HG02642 (cell line): ENCODE data around the gene SH2D5.

Experiments used
- ATAC-seq: cut with Tn5 transposase; IDR thresholded peaks from one replicate; pipeline ENCODE4 v1.9.1; 2021; ENCODE audit warnings: mild to moderate bottlenecking; ENCODE audit not compliant: unreplicated experiment, poor library complexity

Gene SH2D5

DNA sequence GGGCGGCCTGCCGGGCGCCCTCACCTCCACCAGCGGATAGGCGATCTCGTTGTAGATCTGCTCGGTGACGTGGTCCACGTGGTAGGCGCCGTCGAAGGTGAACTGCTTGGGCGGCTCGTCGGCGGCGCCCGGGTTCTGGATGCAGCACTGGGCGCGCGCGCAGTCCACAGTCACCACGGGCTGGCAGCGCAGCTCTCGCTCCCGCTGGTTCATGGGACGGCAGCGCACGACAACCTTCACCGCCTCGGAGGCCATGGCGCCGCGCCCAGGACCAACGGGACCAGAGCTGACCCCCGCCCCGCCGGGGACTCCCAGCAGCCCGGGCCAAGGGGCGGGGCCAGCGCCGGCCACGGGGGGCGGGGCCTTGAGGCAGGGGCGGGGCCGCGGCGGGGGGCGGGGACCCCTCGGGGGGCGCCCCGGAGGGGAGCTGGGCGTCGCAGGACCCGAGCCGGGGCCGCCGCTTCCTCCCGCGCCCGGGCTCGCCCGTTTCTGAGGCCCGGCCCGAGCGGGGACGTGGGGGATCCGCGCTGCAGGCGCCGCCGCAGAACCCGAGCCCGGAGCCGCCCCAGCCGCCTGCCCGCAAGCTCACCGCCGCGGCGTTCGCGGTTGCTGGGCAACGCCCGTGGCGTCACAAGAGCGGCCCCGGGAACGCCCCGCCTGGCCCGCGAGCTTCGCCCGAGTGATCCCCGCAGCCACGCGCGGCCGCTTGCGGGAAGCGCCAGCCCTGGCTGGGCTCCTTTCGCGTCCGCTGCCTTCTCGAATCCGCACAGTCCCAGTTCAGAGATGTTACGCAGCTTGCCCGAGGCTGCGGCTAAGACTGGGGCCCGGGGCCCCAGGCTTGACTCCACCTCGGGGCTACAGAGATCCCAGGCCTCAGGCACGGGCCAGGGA, 14.8 kb downstream of the SH2D5 start, which contains the start of gene KIF17:
TSS of gene KIF17 (minus strand) at position 556 of the 891 bp plus-strand sequence. CDS start at position 255, 301 bp downstream.
- no peak for ATAC-seq

DNA sequence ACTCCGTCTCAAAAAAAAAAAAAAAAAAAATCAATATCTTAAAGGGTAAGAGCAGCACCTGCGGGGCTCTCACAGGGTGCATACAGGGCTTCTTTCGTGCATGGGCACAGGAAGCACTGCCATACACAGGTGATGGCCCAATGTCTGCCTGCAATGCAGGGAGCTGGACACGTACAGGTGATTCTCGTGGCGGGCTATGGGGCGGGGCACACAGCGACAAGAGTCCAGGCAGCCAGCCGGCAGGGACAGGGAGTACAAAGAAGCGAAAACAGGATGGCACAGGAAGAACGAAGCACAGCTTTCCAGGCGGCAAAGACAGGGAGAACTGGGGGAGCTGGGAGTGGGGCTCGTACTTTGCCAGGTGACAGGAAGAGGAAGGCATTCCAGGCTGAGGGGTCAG, 16.3 kb downstream of the SH2D5 start:
- no peak for ATAC-seq

DNA sequence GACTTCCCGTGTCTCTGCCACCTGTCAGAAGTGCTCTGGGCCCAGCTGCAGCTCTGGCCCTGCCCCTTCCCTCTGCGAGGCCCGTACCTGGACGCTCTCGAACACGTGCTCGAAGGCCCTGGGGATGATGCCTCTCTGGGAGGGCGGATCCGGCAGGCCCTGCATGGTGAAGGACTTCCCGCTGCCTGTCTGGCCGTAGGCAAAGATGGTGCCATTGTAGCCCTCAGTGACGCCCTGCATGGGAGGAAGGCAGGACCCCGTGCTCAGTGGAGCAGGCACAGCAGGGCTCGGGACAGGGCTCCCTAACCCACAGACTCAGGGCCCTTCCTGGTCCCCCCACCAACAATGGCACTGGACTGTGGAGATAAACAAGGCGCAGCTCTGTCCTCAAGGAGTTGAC, 17.1 kb downstream of the SH2D5 start:
- ATAC-seq, result no peak

DNA sequence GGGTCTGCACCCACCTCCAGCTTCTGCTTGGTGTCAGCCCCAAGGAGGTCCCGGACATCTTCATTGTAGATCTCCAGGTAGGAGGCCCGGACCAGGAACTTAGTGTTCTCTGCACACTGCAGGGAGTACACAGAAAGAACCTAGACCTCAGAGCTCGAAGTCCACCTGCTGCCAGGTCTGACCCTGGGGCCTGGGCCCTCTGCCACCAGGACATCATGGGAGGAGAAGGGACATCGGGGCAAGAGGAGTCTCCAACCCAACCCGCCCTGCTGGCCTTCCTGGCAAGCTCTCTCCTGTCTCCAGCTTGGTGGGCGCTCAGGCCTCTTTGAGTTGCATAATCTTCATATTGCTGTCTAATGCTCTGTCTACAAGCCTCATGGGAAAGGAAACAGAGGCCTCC, 19.1 kb downstream of the SH2D5 start:
- ATAC-seq, result no peak

DNA sequence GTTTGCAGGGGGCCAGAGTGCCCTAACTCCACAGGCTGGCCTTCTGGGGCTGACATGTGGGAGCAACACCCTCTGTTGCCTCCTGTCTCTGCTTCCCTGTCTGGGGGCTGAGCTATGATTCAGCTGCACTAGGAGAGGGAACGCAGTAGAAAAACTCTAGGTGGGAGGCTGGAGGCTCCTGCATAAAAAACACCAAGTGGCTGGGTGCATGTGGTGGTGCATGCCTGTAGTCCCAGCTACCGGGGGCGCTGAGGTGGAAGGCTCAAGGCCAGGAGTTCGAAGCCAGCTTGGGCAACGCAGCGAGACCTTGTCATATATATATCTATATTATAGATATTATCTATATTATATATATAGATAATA, 20.3 kb downstream of the SH2D5 start:
- no peak for ATAC-seq

DNA sequence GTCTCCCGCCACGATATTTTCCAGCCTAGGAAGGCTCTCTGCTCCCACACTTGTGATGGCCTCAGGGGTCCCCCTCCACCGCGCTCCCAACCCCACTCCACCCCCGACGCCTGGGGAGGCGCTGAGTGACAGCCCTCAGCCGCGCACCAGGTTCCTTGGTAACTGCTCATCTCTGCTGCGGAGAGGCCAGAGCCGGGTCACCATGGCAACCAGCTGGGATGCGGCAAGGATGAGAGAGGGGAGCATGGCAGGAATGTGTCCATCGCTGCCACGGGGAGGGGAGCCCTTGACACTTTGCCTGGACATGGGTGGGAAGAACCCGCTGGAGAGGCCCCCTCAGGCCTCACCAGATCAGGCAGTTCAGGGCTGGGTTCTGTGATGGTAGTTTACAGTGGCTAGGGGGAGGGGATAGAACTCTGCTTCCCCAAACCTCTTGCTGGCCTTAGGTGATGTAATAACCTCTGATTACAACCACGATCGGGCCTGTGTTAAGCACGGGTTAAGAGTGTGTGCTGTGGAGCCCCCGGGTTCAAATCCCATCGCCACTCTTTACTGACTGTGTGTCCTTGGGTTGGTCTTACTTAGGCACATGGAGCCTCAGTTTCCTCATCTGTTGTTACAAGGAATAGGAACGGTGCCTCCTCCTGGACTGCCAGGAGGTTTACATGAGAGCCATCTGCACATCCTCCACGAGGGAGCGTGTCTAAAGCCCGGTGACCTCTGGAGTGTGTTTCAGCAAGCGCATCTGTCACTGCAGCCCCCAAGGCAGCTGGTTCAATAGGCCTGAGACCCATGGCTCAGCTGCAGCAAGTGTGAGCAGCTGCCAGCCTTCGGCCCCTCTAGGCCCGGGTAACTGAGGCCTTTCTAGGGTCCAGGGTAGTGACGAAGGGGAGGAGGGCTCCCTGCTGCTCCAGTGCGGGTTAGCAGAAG, 21.0 kb downstream of the SH2D5 start:
- no peak for ATAC-seq

DNA sequence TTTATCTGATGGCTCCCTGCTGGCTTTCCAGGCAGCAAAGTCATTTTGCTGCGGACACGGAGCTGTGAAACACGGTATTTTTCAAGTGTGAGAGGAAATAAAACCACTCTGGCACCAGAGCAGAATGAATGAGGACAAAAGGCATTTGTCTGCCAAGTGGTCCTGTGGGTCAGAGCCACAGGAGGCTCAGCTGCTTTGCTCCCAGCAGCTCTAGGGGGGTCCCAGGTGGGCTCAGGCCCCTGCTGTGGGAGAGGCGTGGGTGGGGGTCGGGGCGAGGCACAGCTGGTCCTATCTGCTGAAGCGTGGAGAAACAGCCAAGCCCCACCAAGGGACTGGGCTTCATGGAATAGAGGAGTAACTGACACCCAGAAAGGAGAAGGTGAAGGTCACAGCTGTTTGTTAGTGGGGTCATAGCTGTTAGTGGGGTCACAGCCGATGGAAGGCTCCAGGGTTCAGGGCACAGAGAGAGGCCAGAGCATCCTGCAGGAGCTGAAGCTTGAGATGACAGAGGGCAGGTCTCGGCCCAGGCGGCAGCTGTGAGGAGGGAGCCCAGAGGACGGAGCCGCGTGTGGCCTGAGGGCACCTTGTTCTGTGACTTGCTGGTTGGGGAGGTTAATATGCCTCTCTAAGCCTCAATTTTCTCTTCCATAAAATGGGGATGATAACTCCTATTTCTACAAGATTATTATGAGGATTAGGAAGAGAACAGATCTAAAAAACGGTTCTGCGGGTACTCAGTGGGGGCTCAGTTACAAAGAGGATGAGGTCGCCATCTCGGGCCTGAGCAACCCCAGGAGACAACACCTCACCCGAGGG, 21.8 kb downstream of the SH2D5 start:
- no peak for ATAC-seq

DNA sequence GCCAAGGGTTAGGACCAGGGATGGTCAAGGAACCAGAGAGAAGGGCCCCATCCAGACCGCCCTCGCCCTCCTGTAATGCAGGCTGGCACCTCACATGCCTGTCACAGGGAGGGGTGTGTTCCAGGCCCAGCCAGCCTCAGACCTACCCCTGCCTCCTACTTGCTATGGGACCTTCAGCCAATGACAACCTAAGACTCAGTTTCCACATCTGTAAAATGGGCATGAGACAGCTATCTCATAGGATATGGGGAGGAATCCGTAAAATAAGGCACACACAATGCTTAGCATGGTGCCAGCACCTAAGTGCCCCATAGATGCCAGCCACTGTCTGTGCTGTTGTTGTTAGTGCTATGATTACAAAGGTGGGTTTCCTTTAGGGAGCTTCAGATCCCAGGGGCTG, 22.6 kb downstream of the SH2D5 start:
- ATAC-seq, result no peak

DNA sequence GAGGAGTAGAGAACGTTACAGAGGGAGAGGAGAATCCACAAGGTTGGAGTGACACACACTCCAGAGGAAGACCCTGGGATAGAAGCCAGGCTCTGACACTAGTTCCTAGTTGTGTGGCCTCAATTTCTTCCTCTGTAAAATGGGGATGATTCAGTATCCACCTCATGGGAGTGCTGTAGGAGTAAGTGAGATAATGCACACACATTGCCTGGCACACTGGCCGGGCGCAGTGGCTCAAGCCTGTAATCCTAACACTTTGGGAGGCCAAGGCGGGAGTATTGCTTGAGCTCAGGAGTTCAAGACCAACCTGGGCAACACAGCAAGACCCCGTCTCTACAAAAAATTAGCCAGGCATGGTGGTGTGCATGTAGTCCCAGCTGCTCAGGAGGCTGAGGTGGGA, 23.6 kb downstream of the SH2D5 start:
- ATAC-seq, result no peak

DNA sequence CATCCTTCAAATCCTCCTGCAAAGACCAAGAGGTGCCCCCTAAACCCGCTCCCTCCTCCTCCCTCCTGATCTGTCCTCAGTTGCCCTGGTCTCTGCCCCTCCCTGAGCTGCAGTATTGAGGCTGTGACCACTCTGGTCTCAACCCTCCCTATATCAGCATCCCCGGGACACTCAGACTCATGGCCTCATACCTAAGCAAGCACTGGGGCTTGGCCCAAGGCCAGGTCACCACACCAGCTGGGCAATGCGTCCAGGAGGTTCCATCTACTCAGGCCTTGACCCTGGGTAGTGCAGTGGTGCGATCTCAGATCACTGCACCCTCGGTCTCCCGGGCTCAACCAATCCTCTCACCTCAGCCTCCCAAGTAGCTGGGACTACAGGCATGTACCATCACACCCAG, 24.4 kb downstream of the SH2D5 start:
- no peak for ATAC-seq

DNA sequence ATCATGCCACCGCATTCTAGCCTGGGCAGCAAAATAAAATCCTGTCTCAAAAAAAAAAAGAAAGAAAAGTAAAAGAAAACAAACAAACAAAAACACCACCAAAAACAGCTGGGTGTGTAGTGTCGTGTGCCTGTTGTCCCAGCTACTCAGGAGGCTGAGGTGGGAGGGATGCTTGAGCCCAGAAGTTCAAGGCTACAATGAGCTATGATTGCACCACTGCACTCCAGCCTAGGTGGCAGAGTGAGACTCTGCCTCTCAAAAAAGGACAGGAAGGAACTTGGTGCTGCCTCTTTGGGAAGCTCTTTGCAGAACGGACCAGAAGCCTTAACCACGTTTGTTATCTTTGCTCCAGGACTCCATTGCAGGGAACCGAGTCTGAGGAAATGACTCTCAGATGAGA, 25.7 kb downstream of the SH2D5 start:
- no peak for ATAC-seq

DNA sequence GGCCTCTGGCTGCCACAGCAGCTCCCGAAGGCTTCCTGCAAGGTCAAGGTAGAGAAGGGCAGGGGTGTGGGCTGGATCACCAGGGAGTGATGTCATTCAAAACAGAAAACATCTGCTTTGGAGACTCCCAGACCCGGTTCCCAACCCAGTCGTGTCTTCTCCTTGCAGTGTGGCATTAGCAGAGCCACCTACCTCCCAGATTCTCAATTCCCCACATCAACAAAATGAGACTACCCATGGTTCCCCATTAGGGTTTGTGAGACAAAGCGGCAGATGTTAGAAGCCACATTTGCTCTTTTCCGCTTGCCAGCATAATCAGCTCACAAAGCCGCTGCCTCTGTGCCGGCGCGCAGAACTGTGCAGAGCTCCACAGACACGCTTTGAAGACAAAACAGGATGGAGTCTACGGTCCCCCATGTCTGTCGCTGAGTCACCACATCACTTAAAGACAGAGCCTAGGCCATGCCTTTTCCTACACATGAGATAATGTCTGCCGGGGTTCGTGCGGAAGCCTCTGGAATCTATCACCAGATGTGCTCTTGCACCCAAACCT, 27.2 kb downstream of the SH2D5 start:
- ATAC-seq, result no peak

DNA sequence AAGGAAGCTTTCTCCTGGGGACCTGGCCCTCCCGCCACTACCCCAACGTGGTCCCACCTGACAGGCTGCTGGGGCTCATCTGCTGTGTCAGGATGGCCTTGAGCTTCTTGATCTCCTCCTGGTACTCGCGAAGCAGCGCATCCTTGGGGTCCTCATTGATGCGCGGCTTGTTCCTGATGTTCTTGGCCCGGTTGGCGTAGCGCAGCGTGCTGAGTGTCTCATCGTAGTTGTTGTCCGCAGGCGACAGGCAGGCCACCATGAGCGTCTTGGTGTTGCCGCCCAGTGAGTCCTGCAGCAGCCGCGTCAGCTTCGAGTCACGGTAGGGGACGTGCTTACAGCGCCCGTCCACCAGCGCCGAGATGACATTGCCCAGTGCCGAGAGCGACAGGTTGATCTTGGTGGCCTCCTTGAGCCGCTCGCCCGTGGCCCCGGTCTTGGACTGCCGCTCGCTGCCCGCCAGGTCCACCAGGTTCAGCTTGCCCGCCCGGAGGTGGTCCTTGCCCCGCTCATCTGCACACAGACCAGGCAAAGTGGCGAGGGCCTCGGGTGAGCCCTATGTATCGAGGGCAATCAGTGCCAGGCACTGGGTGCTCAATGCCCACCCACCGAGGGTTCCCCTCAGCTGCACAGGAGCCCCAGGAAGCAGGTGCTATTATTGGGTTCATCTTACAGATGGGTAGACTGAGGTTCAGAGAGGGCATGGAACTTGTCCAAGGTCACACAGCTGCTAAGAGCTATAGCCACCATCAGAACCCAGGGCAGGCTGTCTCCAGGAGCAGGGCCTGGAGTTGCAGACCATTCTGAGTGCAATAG, 27.9 kb downstream of the SH2D5 start:
- ATAC-seq, result no peak

DNA sequence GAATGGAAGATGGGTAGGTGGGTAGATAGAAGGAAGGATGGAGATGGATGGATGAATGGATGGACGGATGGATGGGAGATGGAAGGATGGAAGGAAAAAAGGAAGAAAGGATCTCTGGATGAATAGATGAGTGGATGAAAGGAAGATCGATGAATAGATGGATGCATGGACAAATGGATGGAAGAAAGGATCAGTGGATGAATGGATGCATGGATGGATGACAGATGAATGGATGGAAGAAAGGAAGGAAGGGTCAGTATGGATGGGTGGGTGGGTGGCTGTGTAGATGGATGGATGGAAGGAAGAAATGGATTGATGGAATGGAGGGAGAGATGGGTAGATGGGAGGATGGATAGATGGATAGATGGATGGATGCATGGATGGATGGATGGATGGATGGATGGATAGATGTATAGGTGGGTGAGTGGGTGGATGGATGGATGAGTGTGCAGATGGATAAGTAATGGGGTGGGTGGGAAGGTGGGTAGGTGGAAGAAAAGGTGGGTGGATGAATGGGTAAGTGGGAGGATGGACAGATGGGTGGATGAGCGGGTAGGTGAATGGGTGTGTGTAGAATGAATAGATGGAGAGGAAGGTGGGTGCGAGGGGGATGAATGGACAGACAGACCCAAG, 29.3 kb downstream of the SH2D5 start:
- no peak for ATAC-seq

DNA sequence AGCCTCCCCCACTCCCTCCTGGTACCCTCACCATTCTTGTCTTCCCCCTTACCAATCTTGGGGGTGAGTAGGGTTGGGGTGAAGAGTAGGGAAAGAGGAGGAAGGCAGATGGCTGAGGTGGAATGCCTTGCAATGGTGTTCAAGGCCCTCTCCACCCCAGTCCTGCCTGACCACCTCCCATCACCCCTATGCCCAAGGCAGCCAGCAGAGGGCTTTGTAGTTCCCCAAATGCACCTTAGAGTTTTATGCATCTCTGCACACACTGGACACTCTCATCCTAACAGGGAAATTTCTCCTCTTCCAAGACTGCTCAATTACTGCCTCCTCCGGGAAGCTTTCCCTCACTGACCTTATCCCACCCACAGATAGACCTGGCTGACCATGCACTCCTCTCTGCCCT, 30.1 kb downstream of the SH2D5 start:
- no peak for ATAC-seq

DNA sequence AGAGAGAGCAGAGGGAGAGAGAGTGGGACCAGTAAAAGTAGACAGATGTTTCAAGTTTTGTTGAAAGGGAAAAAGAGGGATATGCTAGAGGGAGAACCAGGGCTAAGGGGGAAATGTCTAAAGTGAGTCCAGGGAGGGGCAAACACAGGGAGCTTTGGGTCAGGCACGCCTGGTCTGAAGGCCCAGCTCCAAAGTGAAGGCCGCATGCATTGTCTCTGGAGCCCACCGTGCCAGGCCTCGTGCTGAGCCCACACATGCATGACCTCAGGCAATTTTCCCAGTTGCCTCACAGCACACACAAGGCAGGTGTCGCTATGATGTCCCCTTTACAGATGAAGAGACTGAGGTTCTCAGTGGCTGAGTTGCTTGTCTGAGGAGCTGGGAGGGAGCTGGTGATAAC, 30.7 kb downstream of the SH2D5 start:
- no peak for ATAC-seq

DNA sequence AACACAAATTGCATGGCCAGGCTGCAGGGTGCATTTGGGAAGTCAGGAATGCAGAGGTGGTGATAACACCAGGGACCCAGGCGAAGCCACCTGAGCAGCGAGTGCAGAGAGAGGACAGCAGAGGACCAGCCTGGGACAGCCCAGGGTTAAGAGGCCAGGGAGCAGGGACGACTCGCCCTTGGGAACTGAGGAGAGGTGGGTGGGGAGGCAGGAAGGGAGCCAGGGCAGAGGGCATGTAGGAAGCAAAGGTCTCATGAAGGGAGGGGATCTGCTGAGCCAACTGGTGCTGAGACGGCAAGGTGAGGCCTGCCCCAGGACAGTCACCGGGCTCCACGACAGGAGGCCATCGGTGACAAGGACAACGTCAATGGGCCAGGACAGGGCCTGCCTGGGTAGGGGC, 31.1 kb downstream of the SH2D5 start:
- no peak for ATAC-seq

DNA sequence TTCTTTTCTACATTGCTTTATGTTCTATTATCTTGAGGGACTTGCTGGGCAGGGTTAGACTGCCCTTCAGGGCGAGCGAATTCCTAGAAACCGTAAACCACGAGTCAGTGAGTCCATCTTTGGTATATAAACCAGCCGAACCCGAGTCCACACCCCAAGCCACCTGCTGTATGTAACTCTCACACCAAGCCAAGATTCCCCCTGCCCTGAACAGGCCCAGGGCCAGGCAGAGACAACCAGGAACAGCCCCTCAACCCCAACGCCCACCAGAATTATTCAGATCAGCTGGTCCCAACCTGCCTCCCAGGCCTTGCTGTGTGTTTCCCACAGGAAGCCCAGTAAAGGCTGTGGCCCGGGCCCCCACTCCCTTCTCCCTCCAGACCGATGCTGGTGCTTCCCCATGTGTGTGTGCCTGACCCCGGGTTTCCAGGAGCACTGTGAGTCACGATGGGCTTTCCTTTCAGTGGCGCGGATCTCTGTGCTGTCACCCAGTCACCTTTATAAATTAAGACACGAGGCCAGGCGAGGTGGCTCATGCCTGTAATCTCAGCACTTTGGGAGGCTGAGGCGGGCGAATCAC, 31.8 kb downstream of the SH2D5 start:
- no peak for ATAC-seq

DNA sequence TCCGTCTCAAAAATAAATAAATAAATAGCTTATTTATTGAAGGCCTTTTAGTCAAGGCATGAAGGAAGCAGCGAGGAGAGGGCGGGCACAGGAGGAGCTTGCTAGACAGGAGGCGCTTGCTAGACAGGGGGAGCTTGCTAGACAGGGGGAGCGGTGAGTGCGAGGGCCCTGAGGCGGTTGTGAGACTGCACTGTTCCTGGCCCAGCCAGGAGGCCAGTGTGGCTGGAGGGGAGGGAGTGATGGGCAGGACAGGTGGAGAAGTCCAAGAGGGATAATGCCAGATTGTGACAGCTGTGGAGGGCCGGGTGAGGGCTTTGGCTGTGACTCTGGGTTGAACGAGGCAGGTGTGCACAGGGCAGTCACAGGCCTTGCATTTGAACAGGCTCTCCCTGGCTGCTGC, 32.9 kb downstream of the SH2D5 start:
- no peak for ATAC-seq
